ENCODE measurements around the gene ANKMY2. TPM values are rescaled to one million over a fixed set of nuclear protein-coding genes. Genes with fewer than 3 reads are reported as not detected.

The ANKMY2 gene
- total RNA-seq, 4 donors from 2014 or later = 7.4 to 15.9 (median 11.4) TPM

- no peak for DNase-seq (ENCODE audit: low spot score)
- peak; percentile 37 for ATAC-seq (ENCODE audit: low FRiP score)
- TF ChIP-seq CTCF (IDR thresholded peaks at IDR 0.05) = no peak
Observed at GRCh38 chr7:16657656-16658279, 12.2 kb upstream of the ANKMY2 start.

- ATAC-seq (ENCODE audit: low FRiP score) = no peak
- TF ChIP-seq CTCF (IDR thresholded peaks at IDR 0.05) = no peak
Observed at GRCh38 chr7:16656141-16656540, 10.6 kb upstream of the ANKMY2 start.

GRCh38 chr7:16655394-16655793 lies 9.8 kb upstream of the ANKMY2 start:
- TF ChIP-seq CTCF (IDR thresholded peaks at IDR 0.05) = no peak
- no peak for DNase-seq (ENCODE audit: low spot score)
- no peak for ATAC-seq (ENCODE audit: low FRiP score)

More at GRCh38 chr7:16656141-16656540, 10.6 kb upstream of the ANKMY2 start:
- no peak for DNase-seq (ENCODE audit: low spot score)

GRCh38 chr7:16652888-16653287 lies 7.3 kb upstream of the ANKMY2 start:
- DNase-seq (ENCODE audit: low spot score) = no peak

GRCh38 chr7:16652240-16652583 lies 6.7 kb upstream of the ANKMY2 start:
- ATAC-seq (ENCODE audit: low FRiP score) (no peak), DNase-seq (ENCODE audit: low spot score) (no peak)
- TF ChIP-seq CTCF (IDR thresholded peaks at IDR 0.05) = no peak

More at GRCh38 chr7:16652888-16653287, 7.3 kb upstream of the ANKMY2 start:
- no peak for ATAC-seq (ENCODE audit: low FRiP score)
- no peak for TF ChIP-seq CTCF (IDR thresholded peaks at IDR 0.05)

GRCh38 chr7:16651396-16652239 lies 6.1 kb upstream of the ANKMY2 start:
- TF ChIP-seq CTCF (IDR thresholded peaks at IDR 0.05) = no peak
- DNase-seq (ENCODE audit: low spot score) = no peak
- ATAC-seq (ENCODE audit: low FRiP score) = no peak

GRCh38 chr7:16650266-16650665 lies 4.7 kb upstream of the ANKMY2 start:
- ATAC-seq (ENCODE audit: low FRiP score) = no peak
- DNase-seq (ENCODE audit: low spot score) = no peak
- no peak for TF ChIP-seq CTCF (IDR thresholded peaks at IDR 0.05)
